EL (cell line): ENCODE data around the gene UCHL3.

Source experiments
- DNase-seq: peaks from one replicate; pipeline ENCODE4 v3.0.0-alpha.2; 2016

UCHL3 gene

GRCh38 chr13:75550159-75550567 lies 572 bp downstream of the UCHL3 start:
- peak; percentile 83 for DNase-seq

- no peak for DNase-seq
Measured at GRCh38 chr13:75554464-75554863, 4.9 kb downstream of the UCHL3 start.

- DNase-seq: no peak
Measured at GRCh38 chr13:75554981-75555380, 5.4 kb downstream of the UCHL3 start.

GRCh38 chr13:75555836-75556235 lies 6.2 kb downstream of the UCHL3 start:
- no peak for DNase-seq

GRCh38 chr13:75556961-75557360 lies 7.4 kb downstream of the UCHL3 start:
- DNase-seq: no peak

GRCh38 chr13:75558145-75558840 lies 8.7 kb downstream of the UCHL3 start:
- DNase-seq: no peak

- DNase-seq: peak; percentile 51
Measured at GRCh38 chr13:75566658-75567057, 17.1 kb downstream of the UCHL3 start.

- DNase-seq: no peak
Measured at GRCh38 chr13:75569576-75569975, 20.0 kb downstream of the UCHL3 start.

- DNase-seq: no peak
Measured at GRCh38 chr13:75579529-75579928, 29.9 kb downstream of the UCHL3 start.

GRCh38 chr13:75581874-75582640 lies 32.5 kb downstream of the UCHL3 start:
- no peak for DNase-seq

GRCh38 chr13:75583091-75583490 lies 33.5 kb downstream of the UCHL3 start:
- DNase-seq: no peak

- no peak for DNase-seq
Measured at GRCh38 chr13:75585153-75585552, 35.6 kb downstream of the UCHL3 start.

- no peak for DNase-seq
Measured at GRCh38 chr13:75587679-75588078, 38.1 kb downstream of the UCHL3 start.

GRCh38 chr13:75596657-75597182 lies 47.1 kb downstream of the UCHL3 start:
- no peak for DNase-seq

GRCh38 chr13:75600371-75600770 lies 50.8 kb downstream of the UCHL3 start:
- DNase-seq: no peak

GRCh38 chr13:75603038-75603437 lies 53.4 kb downstream of the UCHL3 start:
- DNase-seq: no peak

- no peak for DNase-seq
Measured at GRCh38 chr13:75607447-75607846, 57.9 kb downstream of the UCHL3 start.

GRCh38 chr13:75610466-75610865 lies 60.9 kb downstream of the UCHL3 start:
- DNase-seq: no peak

- no peak for DNase-seq
Measured at GRCh38 chr13:75612354-75612753, 62.8 kb downstream of the UCHL3 start.

- DNase-seq: no peak
Measured at GRCh38 chr13:75617230-75617629, 67.6 kb downstream of the UCHL3 start.

- DNase-seq: no peak
Measured at GRCh38 chr13:75618308-75618707, 68.7 kb downstream of the UCHL3 start.

- DNase-seq: no peak
Measured at GRCh38 chr13:75620020-75620419, 70.4 kb downstream of the UCHL3 start.

GRCh38 chr13:75621147-75621546 lies 71.6 kb downstream of the UCHL3 start:
- DNase-seq: peak; percentile 91

- no peak for DNase-seq
Measured at GRCh38 chr13:75628801-75629200, 79.2 kb downstream of the UCHL3 start.
